ENCODE data around the gene SEC62. TPM values are rescaled to one million over a fixed set of nuclear protein-coding genes. Genes with fewer than 3 reads are reported as not detected.

Gene SEC62
- total and polyA plus RNA-seq, 2 experiments from 2014 or later, result 45.4 to 138 TPM

GRCh38 chr3:169939751-169940150, 26.9 kb upstream of the SEC62 start:
- no peak overlapping the region for H3K4me3 ChIP-seq
- H3K79me2 ChIP-seq, result no peaks in the 10 kb centered on the region
- H2AFZ ChIP-seq, result no peak overlapping the region
- no peaks in the 10 kb centered on the region for H3K9me2 ChIP-seq (replicated peaks; ENCODE audit: insufficient read depth)
- no peaks in the 10 kb centered on the region for H3K27me3 ChIP-seq
- H3K27ac ChIP-seq, result no peak overlapping the region
- TF ChIP-seq EZH2 (IDR thresholded peaks at IDR 0.05; ENCODE audit: borderline replicate concordance), result no peak
- TF ChIP-seq EZH2phosphoT487 (IDR thresholded peaks at IDR 0.05; ENCODE audit: low read depth, severe bottlenecking, unreplicated experiment), result no peak
- no peak for TF ChIP-seq CTCF (IDR thresholded peaks at IDR 0.05; ENCODE audit: poor library complexity)
- no peak overlapping the region for H3K4me2 ChIP-seq
- no peaks in the 10 kb centered on the region for H3K36me3 ChIP-seq (replicated peaks; ENCODE audit: insufficient read depth, low read depth)
- H3K4me1 ChIP-seq (ENCODE audit: insufficient read depth), result no peaks in the 10 kb centered on the region
- H4K20me1 ChIP-seq (ENCODE audit: insufficient read depth, poor library complexity, severe bottlenecking), result no peaks in the 10 kb centered on the region
- 90% methylated on average over 5 of the region's 5 CpGs for WGBS (ENCODE audit: low lambda C conversion rate, missing lambda C conversion rate)
- DNase-seq (ENCODE audit: low spot score), result no peak
- no peaks in the 10 kb centered on the region for H3K9me3 ChIP-seq (ENCODE audit: low read depth)

GRCh38 chr3:169940470-169941181, 26.0 kb upstream of the SEC62 start:
- no peaks in the 10 kb centered on the region for H3K9me3 ChIP-seq (ENCODE audit: low read depth)

GRCh38 chr3:169945313-169945712, 21.3 kb upstream of the SEC62 start:
- no peaks in the 10 kb centered on the region for H3K9me3 ChIP-seq (ENCODE audit: low read depth)
- H4K20me1 ChIP-seq (ENCODE audit: insufficient read depth, poor library complexity, severe bottlenecking), result no peaks in the 10 kb centered on the region
- no peaks in the 10 kb centered on the region for H3K9me2 ChIP-seq (replicated peaks; ENCODE audit: insufficient read depth)
- H3K27me3 ChIP-seq, result no peaks in the 10 kb centered on the region
- no peaks in the 10 kb centered on the region for H3K4me1 ChIP-seq (ENCODE audit: insufficient read depth)
- no peaks in the 10 kb centered on the region for H3K36me3 ChIP-seq (replicated peaks; ENCODE audit: insufficient read depth, low read depth)
- no peak overlapping the region for H3K27ac ChIP-seq
- H3K4me2 ChIP-seq, result no peak overlapping the region
- WGBS (ENCODE audit: low lambda C conversion rate, missing lambda C conversion rate), result 80% methylated on average over 7 of the region's 7 CpGs
- no peak for TF ChIP-seq EZH2phosphoT487 (IDR thresholded peaks at IDR 0.05; ENCODE audit: low read depth, severe bottlenecking, unreplicated experiment)
- TF ChIP-seq EZH2 (IDR thresholded peaks at IDR 0.05; ENCODE audit: borderline replicate concordance), result no peak
- TF ChIP-seq CTCF (IDR thresholded peaks at IDR 0.05; ENCODE audit: poor library complexity), result no peak
- DNase-seq (ENCODE audit: low spot score), result no peak
- H2AFZ ChIP-seq, result no peak overlapping the region
- no peak overlapping the region for H3K4me3 ChIP-seq
- no peaks in the 10 kb centered on the region for H3K79me2 ChIP-seq

More at GRCh38 chr3:169940470-169941181, 26.0 kb upstream of the SEC62 start:
- H3K4me3 ChIP-seq, result no peak overlapping the region
- H3K4me2 ChIP-seq, result no peak overlapping the region
- H3K79me2 ChIP-seq, result no peaks in the 10 kb centered on the region
- no peaks in the 10 kb centered on the region for H4K20me1 ChIP-seq (ENCODE audit: insufficient read depth, poor library complexity, severe bottlenecking)
- no peak overlapping the region for H2AFZ ChIP-seq
- no peak overlapping the region for H3K27ac ChIP-seq
- H3K36me3 ChIP-seq (replicated peaks; ENCODE audit: insufficient read depth, low read depth), result no peaks in the 10 kb centered on the region
- no peaks in the 10 kb centered on the region for H3K27me3 ChIP-seq
- WGBS (ENCODE audit: low lambda C conversion rate, missing lambda C conversion rate), result 80% methylated on average over 6 of the region's 6 CpGs
- no peak for TF ChIP-seq EZH2 (IDR thresholded peaks at IDR 0.05; ENCODE audit: borderline replicate concordance)
- no peak for TF ChIP-seq CTCF (IDR thresholded peaks at IDR 0.05; ENCODE audit: poor library complexity)
- TF ChIP-seq EZH2phosphoT487 (IDR thresholded peaks at IDR 0.05; ENCODE audit: low read depth, severe bottlenecking, unreplicated experiment), result no peak
- no peaks in the 10 kb centered on the region for H3K9me2 ChIP-seq (replicated peaks; ENCODE audit: insufficient read depth)
- no peak for DNase-seq (ENCODE audit: low spot score)
- no peaks in the 10 kb centered on the region for H3K4me1 ChIP-seq (ENCODE audit: insufficient read depth)
